Hepatocyte (in vitro differentiated cells): ENCODE results near the gene RSAD1. TPM values are rescaled to one million over a fixed set of nuclear protein-coding genes. Genes with fewer than 3 reads are reported as not detected.

Experiments used
- DNase-seq: peaks from one replicate; pipeline ENCODE4 v3.0.0-alpha.2; 2016; ENCODE audit warnings: low spot score
- H2AFZ ChIP-seq: fragments of 200-600 bp; sonication (generic); 2 replicates; pipeline ENCODE4 v1.6.0; 2016; ENCODE audit warnings: antibody characterized with exemption, mild to moderate bottlenecking
- H3K27ac ChIP-seq: fragments of 200-600 bp; sonication (generic); 2 replicates; pipeline ENCODE4 v1.5.1; 2016; ENCODE audit warnings: mild to moderate bottlenecking
- H3K27me3 ChIP-seq: fragments of 200-600 bp; sonication (generic); 2 replicates; pipeline ENCODE4 v1.6.1; 2016
- H3K36me3 ChIP-seq: fragments of 200-600 bp; sonication (generic); replicated peaks from 2 replicates; pipeline ENCODE4 v1.5.1; 2016; ENCODE audit warnings: low read depth; ENCODE audit not compliant: insufficient read depth
- H3K4me1 ChIP-seq: fragments of 200-600 bp; sonication (generic); 2 replicates; pipeline ENCODE4 v1.5.1; 2016; ENCODE audit warnings: mild to moderate bottlenecking, moderate library complexity; ENCODE audit not compliant: insufficient read depth
- H3K4me2 ChIP-seq: fragments of 200-600 bp; sonication (generic); 2 replicates; pipeline ENCODE4 v1.6.0; 2016
- H3K4me3 ChIP-seq: fragments of 200-600 bp; sonication (generic); 2 replicates; pipeline ENCODE4 v1.5.1; 2016; ENCODE audit warnings: mild to moderate bottlenecking
- H3K79me2 ChIP-seq: fragments of 200-600 bp; sonication (generic); 2 replicates; pipeline ENCODE4 v1.6.0; 2017; ENCODE audit warnings: mild to moderate bottlenecking
- H3K9me2 ChIP-seq: fragments of 200-600 bp; sonication (generic); replicated peaks from 2 replicates; pipeline ENCODE4 v1.6.0; 2017; ENCODE audit warnings: mild to moderate bottlenecking; ENCODE audit not compliant: insufficient read depth
- H3K9me3 ChIP-seq: fragments of 200-600 bp; sonication (generic); 2 replicates; pipeline ENCODE4 v1.5.1; 2016; ENCODE audit warnings: low read depth, mild to moderate bottlenecking
- H4K20me1 ChIP-seq: fragments of 200-600 bp; sonication (generic); 2 replicates; pipeline ENCODE4 v1.6.0; 2016; ENCODE audit warnings: mild to moderate bottlenecking; ENCODE audit not compliant: insufficient read depth, poor library complexity, severe bottlenecking
- EZH2 ChIP-seq: fragments of 200-600 bp; sonication (generic); IDR thresholded peaks from 2 replicates; pipeline ENCODE4 v1.6.1; 2016; ENCODE audit warnings: antibody characterized with exemption, mild to moderate bottlenecking, borderline replicate concordance
- EZH2phosphoT487 ChIP-seq: fragments of 200-600 bp; sonication (generic); IDR thresholded peaks from one replicate; pipeline ENCODE4 v1.6.1; 2018; ENCODE audit warnings: antibody characterized with exemption, mild to moderate bottlenecking, low read depth, moderate library complexity; ENCODE audit not compliant: unreplicated experiment, severe bottlenecking
- WGBS: methylation state at CpG from one replicate; pipeline ENCODE4 v1.1.6; 2016; ENCODE audit warnings: low lambda C conversion rate; ENCODE audit errors: missing lambda C conversion rate; 5-methylcytosine and 5-hydroxymethylcytosine counted together
- polyA plus RNA-seq: library from polyadenylated mRNA; unstranded; fragments of >200 nt; fragmentation: Nextera tagmentation; extraction: Ambion mirVana; gene quantifications from 2 replicates; pipeline ENCODE4 v1.2.1, GENCODE V29; 2016
- total RNA-seq: library from RNA; depleted of rRNA; stranded (reverse); fragments of >200 nt; gene quantifications from 2 replicates; pipeline ENCODE4 v1.2.3, GENCODE V29; 2014
- TF ChIP-seq, protein P1 (sequence below): fragments of 200-600 bp; sonication (generic); IDR thresholded peaks from 2 replicates; pipeline ENCODE4 v1.5.1; 2016; ENCODE audit warnings: antibody characterized with exemption, mild to moderate bottlenecking; ENCODE audit not compliant: poor library complexity

Gene RSAD1
- total and polyA plus RNA-seq, 2 experiments from 2014 or later: 28.6 to 44.2 TPM

GRCh38 chr17:50527155-50527762, 48.6 kb downstream of the RSAD1 start:
- Histone ChIP-seq H4K20me1 (no peaks in the 10 kb centered on the region), H3K27me3 (no peaks in the 10 kb centered on the region), H3K27ac (no peak overlapping the region), H2AFZ (no peak overlapping the region), H3K79me2 (no peaks in the 10 kb centered on the region), H3K9me2 (no peaks in the 10 kb centered on the region), H3K9me3 (no peaks in the 10 kb centered on the region), H3K36me3 (no peaks in the 10 kb centered on the region), H3K4me2 (no peak overlapping the region), H3K4me3 (no peak overlapping the region), H3K4me1 (peaks cover 4% of the 10 kb centered on the region)
- no peak for DNase-seq
- TF ChIP-seq EZH2phosphoT487 (no peak), EZH2 (no peak)
- TF ChIP-seq, protein P1, sequence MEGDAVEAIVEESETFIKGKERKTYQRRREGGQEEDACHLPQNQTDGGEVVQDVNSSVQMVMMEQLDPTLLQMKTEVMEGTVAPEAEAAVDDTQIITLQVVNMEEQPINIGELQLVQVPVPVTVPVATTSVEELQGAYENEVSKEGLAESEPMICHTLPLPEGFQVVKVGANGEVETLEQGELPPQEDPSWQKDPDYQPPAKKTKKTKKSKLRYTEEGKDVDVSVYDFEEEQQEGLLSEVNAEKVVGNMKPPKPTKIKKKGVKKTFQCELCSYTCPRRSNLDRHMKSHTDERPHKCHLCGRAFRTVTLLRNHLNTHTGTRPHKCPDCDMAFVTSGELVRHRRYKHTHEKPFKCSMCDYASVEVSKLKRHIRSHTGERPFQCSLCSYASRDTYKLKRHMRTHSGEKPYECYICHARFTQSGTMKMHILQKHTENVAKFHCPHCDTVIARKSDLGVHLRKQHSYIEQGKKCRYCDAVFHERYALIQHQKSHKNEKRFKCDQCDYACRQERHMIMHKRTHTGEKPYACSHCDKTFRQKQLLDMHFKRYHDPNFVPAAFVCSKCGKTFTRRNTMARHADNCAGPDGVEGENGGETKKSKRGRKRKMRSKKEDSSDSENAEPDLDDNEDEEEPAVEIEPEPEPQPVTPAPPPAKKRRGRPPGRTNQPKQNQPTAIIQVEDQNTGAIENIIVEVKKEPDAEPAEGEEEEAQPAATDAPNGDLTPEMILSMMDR: no peak
- 47% methylated on average over 5 of the region's 5 CpGs for WGBS

DNA sequence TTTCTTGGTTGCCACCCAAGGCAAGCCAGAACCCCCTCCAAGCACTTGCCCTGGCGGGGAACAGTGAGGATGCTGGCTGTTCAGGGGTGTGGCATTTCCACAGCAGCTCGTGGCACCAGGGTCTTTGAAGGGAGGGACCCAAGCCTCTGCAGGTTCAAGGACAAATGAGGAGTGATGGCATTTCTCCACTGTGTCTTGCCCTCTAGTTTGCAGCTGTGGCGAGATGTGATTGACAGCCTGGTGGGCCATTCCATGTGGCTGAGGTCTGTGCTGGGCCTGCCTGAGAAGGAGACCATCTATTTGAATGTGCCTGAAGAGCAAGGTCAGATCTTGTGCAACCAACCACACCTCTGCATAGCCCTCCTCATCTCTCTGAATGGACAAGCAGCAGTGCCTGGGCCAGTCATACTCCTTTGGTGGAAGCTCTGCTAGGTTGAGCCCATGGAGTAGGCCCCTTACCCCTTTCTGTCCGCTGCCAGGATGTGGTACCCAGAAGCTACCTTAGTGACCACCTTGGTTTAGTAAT, 49.4 kb downstream of the RSAD1 start:
- Histone ChIP-seq H3K4me2 (no peak overlapping the region), H4K20me1 (no peaks in the 10 kb centered on the region), H3K27ac (no peak overlapping the region), H3K36me3 (no peaks in the 10 kb centered on the region), H3K79me2 (no peaks in the 10 kb centered on the region), H3K27me3 (peaks cover under 1% of the 10 kb centered on the region), H3K4me3 (no peak overlapping the region), H3K9me3 (no peaks in the 10 kb centered on the region), H3K4me1 (peaks cover 12% of the 10 kb centered on the region), H3K9me2 (no peaks in the 10 kb centered on the region), H2AFZ (no peak overlapping the region)
- TF ChIP-seq EZH2phosphoT487: no peak
- no peak for TF ChIP-seq EZH2
- TF ChIP-seq, protein P1: no peak
- DNase-seq: no peak
- WGBS: 46% methylated on average over 4 of the region's 4 CpGs

GRCh38 chr17:50529849-50530248, 51.2 kb downstream of the RSAD1 start:
- peaks cover 30% of the 10 kb centered on the region for H3K4me1 ChIP-seq
- H3K27me3 ChIP-seq: peaks cover 2% of the 10 kb centered on the region
- no peak overlapping the region for H2AFZ ChIP-seq
- no peaks in the 10 kb centered on the region for H4K20me1 ChIP-seq
- H3K4me3 ChIP-seq: no peak overlapping the region
- DNase-seq: no peak
- H3K79me2 ChIP-seq: no peaks in the 10 kb centered on the region
- H3K9me2 ChIP-seq: no peaks in the 10 kb centered on the region
- no peaks in the 10 kb centered on the region for H3K36me3 ChIP-seq
- H3K9me3 ChIP-seq: no peaks in the 10 kb centered on the region
- 88% methylated on average over 7 of the region's 7 CpGs for WGBS
- no peak for TF ChIP-seq EZH2
- TF ChIP-seq EZH2phosphoT487: no peak
- TF ChIP-seq, protein P1: no peak
- no peak overlapping the region for H3K27ac ChIP-seq
- no peak overlapping the region for H3K4me2 ChIP-seq
